Mammary epithelial cell (primary cell): ENCODE data around the gene PIK3C2G.

Experiments used
- CTCF ChIP-seq, 2 donors: IDR thresholded peaks in 1 of 2; conservative IDR thresholded peaks in 1 of 2; 2 replicates each; pipeline ENCODE4 v1.5.1; 2011 to 2012; ENCODE audit warnings: inconsistent platforms in 2 of 2, low read length in 2 of 2, mild to moderate bottlenecking in 2 of 2, control low read depth in 1 of 2, low read depth in 1 of 2; ENCODE audit not compliant: insufficient read depth in 1 of 2; ENCODE audit errors: extremely low read depth in 1 of 2
- EZH2 ChIP-seq: IDR thresholded peaks from 2 replicates; pipeline ENCODE4 v1.6.1; 2012; ENCODE audit warnings: low read length, inconsistent platforms, borderline replicate concordance

- no peak for TF ChIP-seq CTCF (conservative IDR thresholded peaks at IDR 0.05 in 1 of 2, IDR thresholded peaks at IDR 0.05 in 1 of 2; ENCODE audit: extremely low read depth in 1 of 2, insufficient read depth in 1 of 2, low read depth in 1 of 2, low read length in 2 of 2)
- TF ChIP-seq EZH2, result no peak
Observed at GRCh38 chr12:18400186-18400585, 138.9 kb downstream of the PIK3C2G start.
